Activated CD8-positive, alpha-beta memory T cell treated with anti-CD3 and anti-CD28 coated beads, Interleukin-2, amount 50 U/mL, for 24 hours (primary cell): ENCODE data around the gene CARMIL1.

Source experiments
- DNase-seq: peaks from one replicate; pipeline ENCODE4 v3.0.0-alpha.2; 2020; ENCODE audit errors: extremely low read depth

The CARMIL1 gene

GRCh38 chr6:25309886-25310285, 30.7 kb downstream of the CARMIL1 start:
- no peak for DNase-seq

GRCh38 chr6:25311331-25311840, 32.2 kb downstream of the CARMIL1 start:
- no peak for DNase-seq

GRCh38 chr6:25312034-25312620, 33.0 kb downstream of the CARMIL1 start:
- DNase-seq = no peak

- DNase-seq = no peak
These were observed 33.5 kb downstream of the CARMIL1 start for GRCh38 chr6:25312703-25313102.

- no peak for DNase-seq
These were observed 35.5 kb downstream of the CARMIL1 start for GRCh38 chr6:25314509-25315175.

- DNase-seq = no peak
These were observed 36.3 kb downstream of the CARMIL1 start for GRCh38 chr6:25315194-25316177.

- no peak for DNase-seq
These were observed 37.5 kb downstream of the CARMIL1 start for GRCh38 chr6:25316626-25317025.

GRCh38 chr6:25318589-25318988, 39.4 kb downstream of the CARMIL1 start:
- no peak for DNase-seq

GRCh38 chr6:25320459-25320858, 41.3 kb downstream of the CARMIL1 start:
- no peak for DNase-seq

- DNase-seq = no peak
These were observed 43.5 kb downstream of the CARMIL1 start for GRCh38 chr6:25322692-25323091.

- no peak for DNase-seq
These were observed 45.0 kb downstream of the CARMIL1 start for GRCh38 chr6:25324066-25324762.

- DNase-seq = no peak
These were observed 47.0 kb downstream of the CARMIL1 start for GRCh38 chr6:25326126-25326525.

GRCh38 chr6:25326960-25327359, 47.8 kb downstream of the CARMIL1 start:
- DNase-seq = no peak

GRCh38 chr6:25327432-25327831, 48.3 kb downstream of the CARMIL1 start:
- DNase-seq = no peak

- no peak for DNase-seq
These were observed 50.1 kb downstream of the CARMIL1 start for GRCh38 chr6:25329161-25329817.

- no peak for DNase-seq
These were observed 50.8 kb downstream of the CARMIL1 start for GRCh38 chr6:25329982-25330381.

GRCh38 chr6:25330796-25331685, 51.9 kb downstream of the CARMIL1 start:
- no peak for DNase-seq

GRCh38 chr6:25332165-25332564, 53.0 kb downstream of the CARMIL1 start:
- DNase-seq = no peak

GRCh38 chr6:25332655-25333071, 53.5 kb downstream of the CARMIL1 start:
- DNase-seq = no peak

GRCh38 chr6:25333471-25333870, 54.3 kb downstream of the CARMIL1 start:
- DNase-seq = no peak
